HS-5 (cell line): Measurements from ENCODE around the gene AFF3.
"Not testable (repeated sequence)": the region's sequence is repeated elsewhere in the genome, so short reads cannot be mapped to it uniquely, and the experiment has no call there.

Experiments used
- DNase-seq: peaks from one replicate; pipeline ENCODE4 v3.0.0-alpha.2; 2012; ENCODE audit warnings: low read depth

Gene AFF3

GRCh38 chr2:99971326-99971900 lies 171.0 kb downstream of the AFF3 start:
- DNase-seq, result no peak

GRCh38 chr2:99970292-99970868 lies 172.0 kb downstream of the AFF3 start:
- DNase-seq, result no peak

- DNase-seq, result no peak
These were observed 181.0 kb downstream of the AFF3 start for GRCh38 chr2:99961196-99961913.

GRCh38 chr2:99960790-99961189 lies 181.6 kb downstream of the AFF3 start:
- DNase-seq, result no peak

GRCh38 chr2:99960291-99960690 lies 182.1 kb downstream of the AFF3 start:
- DNase-seq, result no peak

GRCh38 chr2:99959261-99960014 lies 183.0 kb downstream of the AFF3 start:
- DNase-seq, result no peak

- peak; percentile 91 for DNase-seq
These were observed 184.9 kb downstream of the AFF3 start for GRCh38 chr2:99957332-99958133.

- DNase-seq, result no peak
These were observed 186.0 kb downstream of the AFF3 start for GRCh38 chr2:99956232-99957030.

- no peak for DNase-seq
These were observed 188.6 kb downstream of the AFF3 start for GRCh38 chr2:99953750-99954149.

GRCh38 chr2:99949963-99950362 lies 192.4 kb downstream of the AFF3 start:
- DNase-seq, result no peak

GRCh38 chr2:99949530-99949929 lies 192.9 kb downstream of the AFF3 start:
- no peak for DNase-seq

- DNase-seq, result no peak
These were observed 194.4 kb downstream of the AFF3 start for GRCh38 chr2:99948010-99948409.

GRCh38 chr2:99947366-99947765 lies 195.0 kb downstream of the AFF3 start:
- DNase-seq, result not testable (repeated sequence)

- no peak for DNase-seq
These were observed 198.4 kb downstream of the AFF3 start for GRCh38 chr2:99944019-99944418.

GRCh38 chr2:99942561-99943347 lies 199.6 kb downstream of the AFF3 start:
- no peak for DNase-seq

GRCh38 chr2:99940963-99941362 lies 201.4 kb downstream of the AFF3 start:
- DNase-seq, result no peak

- DNase-seq, result no peak
These were observed 203.3 kb downstream of the AFF3 start for GRCh38 chr2:99939135-99939534.

- no peak for DNase-seq
These were observed 204.1 kb downstream of the AFF3 start for GRCh38 chr2:99938250-99938649.

GRCh38 chr2:99936065-99936464 lies 206.3 kb downstream of the AFF3 start:
- no peak for DNase-seq

- no peak for DNase-seq
These were observed 206.7 kb downstream of the AFF3 start for GRCh38 chr2:99935662-99936061.
